Esophagus squamous epithelium (tissue), 5 donors: ENCODE data around the gene IKZF4. TPM values are rescaled to one million over a fixed set of nuclear protein-coding genes. Genes with fewer than 3 reads are reported as not detected.
A peak's percentile ranks its signal among the peaks of the same experiment; 100 is the strongest.
"Not testable (repeated sequence)": the region's sequence is repeated elsewhere in the genome, so short reads cannot be mapped to it uniquely, and the experiment has no call there.

Experiments
- DNase-seq: peaks from one replicate; lab custom pipeline; 2025; lab: John Stamatoyannopoulos, UW
- H3K27ac ChIP-seq, 4 donors: fragments of 200-600 bp; sonication (generic); one replicate each; pipeline ENCODE4 v1.5.1; 2016 to 2019; ENCODE audit warnings: mild to moderate bottlenecking in 1 of 4
- H3K27me3 ChIP-seq, 4 donors: fragments of 200-600 bp; sonication (generic); 1 replicate in 3 of 4; 2 replicates in 1 of 4; pipeline versions ENCODE4 v1.5.1 to v1.6.0; 2017 to 2021; ENCODE audit warnings: antibody characterized with exemption in 1 of 4
- H3K36me3 ChIP-seq, 3 donors: fragments of 200-600 bp; sonication (generic); one replicate each; pipeline ENCODE4 v1.5.1; 2016 to 2019
- H3K4me1 ChIP-seq, 3 donors: fragments of 200-600 bp; sonication (generic); one replicate each; pipeline ENCODE4 v1.5.1; 2017 to 2019
- H3K4me3 ChIP-seq, 4 donors: fragments of 200-600 bp; sonication (generic); 1 replicate in 3 of 4; 2 replicates in 1 of 4; pipeline ENCODE4 v1.5.1; 2016 to 2019; ENCODE audit warnings: mild to moderate bottlenecking in 2 of 4, moderate library complexity in 1 of 4
- H3K9me3 ChIP-seq, 3 donors: fragments of 200-600 bp; sonication (generic); one replicate each; pipeline ENCODE4 v1.5.1; 2016 to 2019
- POLR2A ChIP-seq, 4 donors: fragments of 450-650 bp; IDR thresholded peaks; one replicate each; pipeline ENCODE4 v1.6.1; 2017; ENCODE audit warnings: antibody characterized with exemption in 4 of 4, mild to moderate bottlenecking in 4 of 4, moderate library complexity in 3 of 4
- WGBS, 2 donors: methylation state at CpG; one replicate each; pipeline ENCODE4 v1.1.5; 2018; 5-methylcytosine and 5-hydroxymethylcytosine counted together
- intact Hi-C: fragments of 100-400 bp; cut with DNase I; formaldehyde crosslinking; loops from one replicate; pipeline ENCODE4 v1.15.0; 2022
- total RNA-seq, 4 donors: library from RNA; depleted of rRNA; stranded (reverse); fragments of >200 nt; gene quantifications; one replicate each; pipeline ENCODE4 v1.1.0, GENCODE V29; 2016
- TF ChIP-seq, protein P1 (sequence below), 6 experiments: fragments of 450-650 bp in 4 of 6; fragments of 200-600 bp in 2 of 6; sonication (generic) in 2 of 6; IDR thresholded peaks; one replicate each; pipeline ENCODE4 v1.5.1; 2016 to 2019; ENCODE audit warnings: antibody characterized with exemption in 6 of 6, mild to moderate bottlenecking in 4 of 6, moderate library complexity in 4 of 6
- donor health status: DM: yes; HTN: yes; CAD: no.

IKZF4 gene
- total RNA-seq, 4 donors from 2014 or later = 1.2 to 2.0 (median 1.9) TPM

DNA sequence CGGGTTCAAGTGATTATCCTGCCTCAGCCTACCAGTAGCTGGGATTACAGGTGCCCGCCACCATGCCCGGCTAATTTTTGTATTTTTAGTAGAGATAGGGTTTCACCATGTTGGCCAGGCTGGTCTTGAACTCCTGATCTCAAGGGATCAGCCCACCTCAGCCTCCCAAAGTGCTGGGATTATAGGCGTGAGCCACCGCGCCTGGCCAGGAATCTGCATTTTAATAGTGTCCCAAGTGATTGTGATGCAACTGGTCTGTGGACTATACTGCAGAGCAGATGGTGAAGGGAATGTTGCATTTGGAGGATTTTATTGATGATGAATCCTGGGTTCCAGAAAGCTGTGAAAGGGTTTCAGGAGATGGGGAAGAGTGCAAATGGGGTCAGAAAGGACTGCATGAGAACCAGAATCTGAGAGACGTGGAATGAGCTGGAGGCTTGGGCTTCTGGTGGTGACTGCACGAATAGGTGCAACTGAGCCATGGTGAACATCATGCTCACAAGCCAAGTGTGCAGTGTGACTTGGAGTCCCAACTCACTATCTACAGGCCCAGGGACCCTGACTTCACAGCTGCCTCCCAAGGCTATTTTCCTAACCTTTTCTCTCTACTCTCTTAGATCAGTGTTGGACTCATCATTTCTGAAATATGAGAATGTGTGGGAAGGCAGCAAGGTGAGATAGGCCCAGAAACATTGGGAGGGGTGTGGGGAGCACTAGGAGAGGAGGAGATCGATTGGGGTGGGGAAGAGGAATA, 25.4 kb downstream of the IKZF4 start:
- no peak for DNase-seq

DNA sequence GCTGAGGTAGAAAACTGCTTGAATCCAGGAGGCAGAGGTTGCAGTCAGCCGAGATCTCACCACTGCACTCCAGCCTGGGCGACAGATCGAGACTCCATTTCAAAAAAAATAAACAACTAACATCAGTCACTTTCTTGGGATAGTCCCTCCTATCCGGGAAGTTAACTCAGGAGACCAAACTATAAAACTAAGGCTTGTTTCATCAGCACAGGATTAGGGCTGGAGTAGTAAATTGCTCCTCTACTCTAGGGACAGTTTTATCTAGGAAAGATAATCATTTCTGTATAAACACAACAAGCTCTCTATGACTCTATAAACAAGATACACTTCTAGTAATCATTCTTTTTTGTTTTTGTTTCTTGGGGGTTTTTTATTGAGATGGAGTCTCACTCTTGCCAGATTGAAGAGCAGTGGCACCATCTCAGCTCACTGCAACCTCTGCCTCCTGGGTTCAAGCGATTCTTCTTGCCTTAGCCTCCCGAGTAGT, 32.6 kb downstream of the IKZF4 start:
- TF ChIP-seq, protein P1, sequence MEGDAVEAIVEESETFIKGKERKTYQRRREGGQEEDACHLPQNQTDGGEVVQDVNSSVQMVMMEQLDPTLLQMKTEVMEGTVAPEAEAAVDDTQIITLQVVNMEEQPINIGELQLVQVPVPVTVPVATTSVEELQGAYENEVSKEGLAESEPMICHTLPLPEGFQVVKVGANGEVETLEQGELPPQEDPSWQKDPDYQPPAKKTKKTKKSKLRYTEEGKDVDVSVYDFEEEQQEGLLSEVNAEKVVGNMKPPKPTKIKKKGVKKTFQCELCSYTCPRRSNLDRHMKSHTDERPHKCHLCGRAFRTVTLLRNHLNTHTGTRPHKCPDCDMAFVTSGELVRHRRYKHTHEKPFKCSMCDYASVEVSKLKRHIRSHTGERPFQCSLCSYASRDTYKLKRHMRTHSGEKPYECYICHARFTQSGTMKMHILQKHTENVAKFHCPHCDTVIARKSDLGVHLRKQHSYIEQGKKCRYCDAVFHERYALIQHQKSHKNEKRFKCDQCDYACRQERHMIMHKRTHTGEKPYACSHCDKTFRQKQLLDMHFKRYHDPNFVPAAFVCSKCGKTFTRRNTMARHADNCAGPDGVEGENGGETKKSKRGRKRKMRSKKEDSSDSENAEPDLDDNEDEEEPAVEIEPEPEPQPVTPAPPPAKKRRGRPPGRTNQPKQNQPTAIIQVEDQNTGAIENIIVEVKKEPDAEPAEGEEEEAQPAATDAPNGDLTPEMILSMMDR (IDR thresholded peaks at IDR 0.05) = no peak
- TF ChIP-seq POLR2A (IDR thresholded peaks at IDR 0.05) = no peak
- no peak for DNase-seq
- no peak overlapping the region for H3K4me3 ChIP-seq
- intact Hi-C loops = no loop called here
- no peaks in the 10 kb centered on the region for H3K36me3 ChIP-seq
- H3K9me3 ChIP-seq = no peaks in the 10 kb centered on the region
- no peaks in the 10 kb centered on the region for H3K27me3 ChIP-seq
- 62 to 83% methylated on average over 6 of the region's 6 CpGs for WGBS, 2 donors
- no peaks in the 10 kb centered on the region for H3K4me1 ChIP-seq
- H3K27ac ChIP-seq = no peak overlapping the region

More for the DNA sequence above, 25.4 kb downstream of the IKZF4 start:
- 70 to 86% methylated on average over 6 of the region's 9 CpGs for WGBS, 2 donors
- H3K27ac ChIP-seq = peak overlapping the region in 2 of 4 donors; percentile 21 to 50
- peaks cover 4 to 27% (median 17%) of the 10 kb centered on the region in 3 donors for H3K4me1 ChIP-seq
- H3K9me3 ChIP-seq = no peaks in the 10 kb centered on the region
- intact Hi-C loops = loop anchor here (10.0 kb wide), 1 partner anchor 59 kb away; the partner anchor contains the start of gene PA2G4
- no peak overlapping the region for H3K4me3 ChIP-seq
- H3K27me3 ChIP-seq = no peaks in the 10 kb centered on the region
- no peak for TF ChIP-seq POLR2A (IDR thresholded peaks at IDR 0.05)
- TF ChIP-seq, protein P1 (IDR thresholded peaks at IDR 0.05) = no peak
- H3K36me3 ChIP-seq = peaks cover 0 to 35% (median 21%) of the 10 kb centered on the region in 3 donors

DNA sequence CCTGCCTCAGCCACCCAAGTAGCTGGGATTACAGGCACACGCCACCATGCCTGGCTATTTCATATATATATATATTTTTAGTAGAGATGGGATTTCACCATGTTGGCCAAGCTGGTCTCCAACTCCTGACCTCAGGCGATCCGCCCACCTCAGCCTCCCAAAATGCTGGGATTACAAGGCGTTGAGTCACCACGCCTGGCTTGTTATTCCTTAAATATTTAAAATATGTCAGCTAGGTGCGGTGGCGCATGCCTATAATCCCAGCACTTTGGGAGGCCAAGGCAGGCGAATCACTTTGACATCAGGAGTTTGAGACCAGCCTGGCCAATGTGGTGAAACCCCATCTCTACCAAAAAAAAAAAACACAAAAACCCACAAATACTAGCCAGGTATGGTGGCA, 39.1 kb downstream of the IKZF4 start:
- H3K27me3 ChIP-seq, H3K9me3 ChIP-seq, DNase-seq, H3K27ac ChIP-seq, H3K4me1 ChIP-seq, intact Hi-C loops, H3K36me3 ChIP-seq, H3K4me3 ChIP-seq: not testable (repeated sequence)
- WGBS, 2 donors = 43 to 84% methylated on average over 5 to 8 of the region's 8 CpGs

DNA sequence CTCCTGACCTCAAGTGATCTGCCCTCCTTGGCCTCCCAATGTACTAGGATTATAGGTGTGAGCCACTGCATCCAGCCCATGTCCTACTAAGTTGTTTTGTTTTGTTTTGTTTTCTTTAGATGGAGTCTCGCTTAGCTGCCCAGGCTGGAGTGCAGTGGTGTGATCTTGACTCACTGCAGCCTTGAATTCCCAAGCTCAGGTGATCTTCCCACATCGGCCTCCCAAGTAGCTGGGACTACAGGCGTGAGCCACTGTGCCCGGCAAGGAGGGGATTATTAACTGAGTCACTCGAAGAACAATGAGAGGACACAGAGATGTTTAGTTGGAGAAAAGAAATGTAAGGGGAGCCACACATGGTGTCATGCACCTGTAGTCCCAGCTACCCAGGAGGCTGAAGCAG, 41.1 kb downstream of the IKZF4 start:
- H3K36me3 ChIP-seq = no peaks in the 10 kb centered on the region
- WGBS, 2 donors = 44 to 50% methylated on average over 2 to 5 of the region's 5 CpGs
- no peaks in the 10 kb centered on the region for H3K9me3 ChIP-seq
- DNase-seq = no peak
- H3K4me1 ChIP-seq = no peaks in the 10 kb centered on the region
- no peak overlapping the region for H3K27ac ChIP-seq
- no peaks in the 10 kb centered on the region for H3K27me3 ChIP-seq
- TF ChIP-seq, protein P1 (IDR thresholded peaks at IDR 0.05) = no peak
- TF ChIP-seq POLR2A (IDR thresholded peaks at IDR 0.05) = no peak
- H3K4me3 ChIP-seq = no peak overlapping the region
- intact Hi-C loops = no loop called here

DNA sequence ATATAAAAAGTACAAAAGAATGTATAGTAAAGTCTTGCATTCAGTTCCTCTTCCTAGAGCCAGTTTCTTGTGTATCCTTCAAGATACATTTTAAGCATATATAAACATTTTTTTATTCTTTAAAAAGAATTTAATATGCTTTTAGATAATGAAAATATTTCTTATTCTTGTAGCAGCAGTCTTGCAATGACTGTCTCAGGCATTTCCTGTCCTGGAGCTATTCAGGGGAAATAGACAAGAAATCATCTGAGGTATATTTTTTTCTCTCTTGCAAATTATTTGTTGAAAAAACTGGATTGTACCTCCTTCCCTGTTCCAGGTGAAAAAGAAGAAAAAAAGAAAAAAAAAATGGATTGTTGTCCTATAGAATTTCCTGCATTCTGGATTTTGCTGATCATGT, 42.2 kb downstream of the IKZF4 start:
- intact Hi-C loops = no loop called here
- H3K27ac ChIP-seq = no peak overlapping the region
- H3K27me3 ChIP-seq = no peaks in the 10 kb centered on the region
- H3K4me1 ChIP-seq = no peaks in the 10 kb centered on the region
- TF ChIP-seq, protein P1 (IDR thresholded peaks at IDR 0.05) = no peak
- no peak for TF ChIP-seq POLR2A (IDR thresholded peaks at IDR 0.05)
- no peak for DNase-seq
- H3K4me3 ChIP-seq = no peak overlapping the region
- no peaks in the 10 kb centered on the region for H3K36me3 ChIP-seq
- H3K9me3 ChIP-seq = no peaks in the 10 kb centered on the region
